Stimulated activated naive CD4-positive, alpha-beta T cell treated with Interleukin-2 at 50 U/mL for 16 hours (primary cell): Measurements from ENCODE around the gene PHF20.
"Not testable (repeated sequence)": the region's sequence is repeated elsewhere in the genome, so short reads cannot be mapped to it uniquely, and the experiment has no call there.

ENCODE experiments used
- DNase-seq: peaks from one replicate; lab custom pipeline; 2025; lab: John Stamatoyannopoulos, UW

Gene PHF20

GRCh38 chr20:35885212-35885611, 113.4 kb downstream of the PHF20 start:
- no peak for DNase-seq

DNA sequence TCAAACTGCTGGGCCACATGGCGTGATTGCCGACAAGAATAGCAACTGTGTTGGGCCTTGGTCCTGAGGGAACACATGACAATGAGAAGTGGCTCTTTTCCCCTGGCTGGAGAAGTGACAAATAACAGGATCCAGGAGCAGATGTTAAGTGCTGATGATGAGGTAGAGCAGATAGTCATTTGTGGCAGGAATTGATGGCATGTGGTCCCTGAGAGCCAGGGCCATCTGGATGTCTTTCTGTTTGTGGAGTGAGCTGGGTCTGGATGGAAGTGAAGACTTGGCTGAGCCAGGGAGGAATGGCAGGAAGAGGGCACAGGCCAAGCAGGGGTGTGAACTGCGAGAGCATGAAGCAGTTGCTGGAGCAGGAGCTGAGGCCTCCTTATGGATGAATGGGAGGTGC, 114.7 kb downstream of the PHF20 start:
- no peak for DNase-seq

DNA sequence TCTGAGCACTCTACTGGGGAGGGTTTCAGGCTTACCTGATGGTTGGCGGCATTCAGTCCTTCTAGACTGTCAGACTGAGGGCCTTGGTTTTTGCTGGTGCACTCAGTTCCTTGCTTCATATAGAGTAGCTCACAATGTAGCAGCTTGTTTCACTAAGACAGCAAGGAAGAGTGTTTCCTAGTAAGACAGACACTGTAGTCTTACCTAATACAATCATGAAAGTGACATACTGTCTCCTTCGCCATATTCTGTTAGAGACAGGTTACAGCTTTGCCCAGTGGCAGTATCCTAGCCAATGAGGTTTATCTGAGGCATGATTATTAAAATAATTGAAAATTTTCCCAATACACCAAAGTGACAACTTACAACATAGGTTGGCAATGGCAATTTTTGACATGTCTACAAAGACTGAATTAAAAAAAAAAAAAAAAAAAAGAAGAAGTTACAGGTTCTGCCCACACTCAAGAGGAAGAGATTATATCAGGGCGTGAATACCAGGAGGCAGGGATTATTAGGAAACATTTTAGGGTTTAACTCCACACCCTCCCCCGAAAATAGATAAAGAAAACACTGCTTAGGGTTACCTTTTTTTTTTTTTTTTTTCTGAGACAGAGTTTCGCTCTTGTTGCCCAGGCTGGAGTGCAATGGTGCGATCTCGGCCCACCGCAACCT, 115.7 kb downstream of the PHF20 start:
- no peak for DNase-seq

- no peak for DNase-seq
Observed at GRCh38 chr20:35888657-35889056, 116.8 kb downstream of the PHF20 start.

DNA sequence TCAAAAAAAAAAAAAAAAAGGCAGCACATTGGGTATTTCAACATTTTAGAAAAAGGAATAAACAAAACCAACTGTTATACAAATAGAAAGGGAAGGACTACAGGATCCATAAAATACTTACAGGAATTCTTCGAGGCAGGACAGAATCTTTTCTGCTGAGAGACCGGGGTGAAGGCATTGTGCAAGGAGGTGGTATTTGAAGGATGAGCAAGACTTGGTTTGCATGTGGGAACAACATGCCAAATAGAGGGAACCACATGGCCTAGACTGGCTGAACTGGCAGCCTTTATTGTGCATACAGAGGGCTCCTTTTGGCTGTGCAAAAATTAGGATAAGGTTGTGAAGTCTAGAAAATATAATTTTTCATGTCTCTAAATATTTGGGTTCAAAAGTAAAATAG, 119.6 kb downstream of the PHF20 start:
- no peak for DNase-seq

DNA sequence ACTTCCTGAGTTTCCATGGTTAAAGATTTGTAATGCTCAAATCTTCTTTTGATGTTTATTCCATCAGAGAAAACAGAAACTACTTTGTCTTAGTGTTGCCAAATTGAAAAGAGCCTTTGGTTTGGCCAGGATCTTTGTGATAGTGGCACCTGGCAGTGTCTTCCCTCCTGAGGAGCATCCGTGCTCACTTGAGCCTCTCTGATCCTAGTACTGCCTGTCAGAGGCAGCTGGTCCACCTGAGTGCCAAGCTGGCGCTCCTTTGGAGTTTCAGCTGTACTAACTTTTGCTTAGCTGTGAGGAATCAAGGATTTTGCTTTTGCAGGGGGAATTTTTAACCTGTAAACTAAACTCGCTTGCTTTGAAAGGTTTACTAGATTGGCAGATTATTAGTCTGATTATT, 121.1 kb downstream of the PHF20 start:
- no peak for DNase-seq

DNA sequence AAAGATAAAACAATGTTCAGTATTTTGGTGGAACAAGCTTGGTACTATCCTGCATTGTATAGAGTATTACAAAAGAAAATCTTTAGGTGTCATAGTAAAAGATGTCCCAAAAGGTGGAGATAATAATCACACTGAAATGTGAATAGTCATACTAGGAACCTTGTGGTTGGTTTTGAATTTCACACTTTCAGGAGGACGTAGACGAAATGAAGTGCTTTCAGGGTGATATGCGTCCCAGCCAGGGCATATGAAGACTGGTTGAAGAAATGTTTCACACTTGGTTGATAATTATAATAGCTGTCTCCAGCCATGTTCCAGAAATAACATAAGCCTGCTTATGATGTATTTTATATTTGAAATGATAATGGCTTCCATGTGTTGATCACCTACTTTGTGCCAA, 122.1 kb downstream of the PHF20 start:
- no peak for DNase-seq

- DNase-seq = not testable (repeated sequence)
Observed at GRCh38 chr20:35895516-35895915, 123.7 kb downstream of the PHF20 start.

GRCh38 chr20:35899064-35899463, 127.2 kb downstream of the PHF20 start:
- no peak for DNase-seq

DNA sequence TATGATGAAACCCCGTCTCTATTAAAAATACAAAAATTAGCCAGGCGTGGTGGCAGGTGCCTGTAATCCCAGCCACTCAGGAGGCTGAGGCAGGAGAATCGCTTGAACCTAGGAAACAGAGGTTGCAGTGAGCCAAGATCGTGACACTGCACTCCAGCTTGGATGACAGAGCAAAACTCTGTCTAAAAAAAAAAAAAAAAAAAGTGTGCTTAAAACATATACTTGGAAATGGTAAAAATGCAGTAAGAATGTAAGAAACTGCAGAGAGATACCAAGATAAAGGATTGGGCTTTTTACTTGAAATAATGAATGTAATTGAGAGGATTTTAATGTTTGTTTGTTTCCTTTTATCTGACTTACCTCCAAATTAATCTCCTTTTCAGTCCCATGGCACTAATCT, 129.4 kb downstream of the PHF20 start:
- DNase-seq = not testable (repeated sequence)

- no peak for DNase-seq
Observed at GRCh38 chr20:35901678-35902544, 130.1 kb downstream of the PHF20 start.

DNA sequence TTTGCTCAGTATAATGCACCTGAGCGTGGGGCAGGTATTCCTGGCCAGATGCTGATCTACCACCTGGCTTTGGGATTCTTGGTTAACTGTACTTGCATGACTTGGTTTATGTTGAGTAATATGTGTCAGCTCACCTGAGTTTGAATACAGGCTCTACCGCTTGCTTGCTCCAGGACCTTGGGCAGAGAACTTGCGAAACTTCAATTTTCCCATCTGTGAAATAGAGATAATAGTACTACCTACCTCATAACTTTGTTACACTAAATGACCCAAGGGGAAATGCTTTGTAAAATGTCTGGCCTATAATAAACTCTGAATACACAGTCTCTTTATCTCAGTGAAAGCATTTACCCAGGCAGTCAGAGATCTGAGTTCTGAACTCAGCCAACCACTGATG, 130.7 kb downstream of the PHF20 start:
- DNase-seq = no peak

GRCh38 chr20:35903843-35904242, 132.0 kb downstream of the PHF20 start:
- DNase-seq = no peak

DNA sequence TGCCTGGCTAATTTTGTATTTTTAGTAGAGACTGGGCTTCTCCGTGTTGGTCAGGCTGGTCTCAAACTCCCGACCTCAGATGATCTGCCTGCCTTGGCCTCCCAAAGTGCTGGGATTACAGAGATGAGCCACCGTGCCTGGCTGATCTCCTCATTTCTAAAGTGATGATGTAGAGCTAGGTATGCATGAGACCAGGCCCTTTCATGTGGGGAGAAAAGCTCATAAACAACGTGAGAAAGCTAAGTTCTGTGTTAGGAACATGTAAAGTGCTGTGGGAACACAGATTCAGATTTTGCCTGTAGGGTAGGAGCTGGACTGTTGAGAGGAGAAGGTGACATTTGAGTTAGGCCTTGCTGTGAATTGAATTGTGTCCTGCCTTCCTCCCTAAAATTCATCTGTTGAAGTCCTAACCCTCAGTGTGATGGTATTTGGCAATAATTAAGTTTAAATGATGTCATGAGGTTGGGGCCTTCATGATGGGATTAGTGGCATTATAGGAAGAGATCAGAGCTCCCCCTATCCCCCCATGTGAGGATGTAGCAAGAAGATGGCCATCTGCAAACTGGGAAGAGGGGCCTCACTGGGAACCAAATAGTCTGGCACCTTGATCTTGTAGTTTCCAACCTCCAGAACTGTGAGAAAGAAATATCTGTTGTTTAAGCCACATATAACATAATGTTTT, 133.3 kb downstream of the PHF20 start:
- no peak for DNase-seq

DNA sequence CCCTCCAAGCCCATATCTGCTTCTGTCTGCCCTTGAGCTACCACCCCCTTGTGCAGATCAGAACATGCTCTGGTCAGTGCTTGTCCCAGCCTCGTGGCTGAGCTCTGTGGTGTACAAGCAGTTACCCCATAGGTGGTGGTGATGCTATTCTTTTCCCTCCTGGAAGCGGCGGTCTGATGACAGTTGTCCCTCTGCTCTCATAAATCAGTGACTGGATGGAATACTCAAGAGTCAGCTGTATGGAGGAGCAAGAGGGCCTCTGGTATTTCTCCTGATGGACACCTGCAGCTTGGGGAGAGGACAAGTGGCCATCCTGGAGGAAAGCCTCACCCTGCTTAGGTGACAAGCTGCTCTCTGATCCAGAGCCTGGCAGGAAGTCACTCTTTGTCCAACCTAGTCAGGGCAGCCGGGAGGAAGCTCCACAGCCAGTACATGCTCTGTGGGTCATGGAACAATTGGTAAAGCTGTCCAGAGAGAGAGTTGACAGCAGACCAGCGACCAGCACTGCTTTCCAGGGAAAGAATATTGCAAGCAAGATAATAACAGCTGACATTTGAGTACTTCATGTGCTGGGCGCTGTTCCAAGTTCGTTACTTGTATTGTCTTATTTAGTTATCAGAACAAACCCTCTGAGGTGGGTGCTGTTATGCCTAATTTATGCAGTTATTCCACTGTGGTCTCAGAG, 135.3 kb downstream of the PHF20 start:
- no peak for DNase-seq

DNA sequence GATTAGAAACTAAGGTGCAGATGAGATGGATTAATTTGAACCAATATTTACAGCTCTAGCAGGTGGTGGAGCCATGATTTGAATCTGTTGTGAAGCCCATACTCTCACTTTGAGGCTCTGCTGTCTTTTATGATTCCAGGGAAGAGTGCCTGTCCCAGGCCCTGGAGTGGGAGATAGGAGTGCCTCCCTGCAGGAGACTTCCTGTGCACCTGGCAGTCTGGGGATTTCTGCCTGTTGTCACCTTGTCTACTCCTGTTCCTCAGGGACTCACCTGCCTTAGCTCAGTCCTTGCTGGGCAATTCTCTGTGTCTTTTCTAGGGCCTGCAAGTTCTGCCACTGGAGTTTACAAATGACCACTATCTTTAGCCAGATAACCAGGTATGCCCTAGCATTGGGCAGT, 136.2 kb downstream of the PHF20 start:
- no peak for DNase-seq

GRCh38 chr20:35909176-35909575, 137.4 kb downstream of the PHF20 start:
- DNase-seq = no peak

- DNase-seq = no peak
Observed at GRCh38 chr20:35909796-35910195, 138.0 kb downstream of the PHF20 start.

DNA sequence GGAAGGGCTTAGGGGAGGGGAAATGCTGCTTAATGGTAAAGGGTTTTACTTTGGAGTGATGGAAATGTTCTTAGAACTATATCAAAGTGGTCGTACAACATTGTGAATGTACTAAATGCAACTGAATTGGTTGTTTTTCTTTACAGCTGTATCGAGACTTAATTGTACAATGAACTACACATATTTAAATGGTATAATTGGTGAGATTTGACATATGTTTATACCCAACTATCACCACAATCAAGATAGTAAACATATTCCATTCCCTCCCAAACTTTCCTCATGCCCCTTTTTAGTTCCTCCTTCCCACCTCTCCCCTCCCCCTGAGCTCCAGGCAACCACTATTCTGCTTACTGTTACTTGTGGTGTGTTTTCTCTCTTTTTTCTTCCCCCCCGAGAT, 138.4 kb downstream of the PHF20 start:
- DNase-seq = no peak

GRCh38 chr20:35912881-35913280, 141.1 kb downstream of the PHF20 start:
- DNase-seq = no peak

DNA sequence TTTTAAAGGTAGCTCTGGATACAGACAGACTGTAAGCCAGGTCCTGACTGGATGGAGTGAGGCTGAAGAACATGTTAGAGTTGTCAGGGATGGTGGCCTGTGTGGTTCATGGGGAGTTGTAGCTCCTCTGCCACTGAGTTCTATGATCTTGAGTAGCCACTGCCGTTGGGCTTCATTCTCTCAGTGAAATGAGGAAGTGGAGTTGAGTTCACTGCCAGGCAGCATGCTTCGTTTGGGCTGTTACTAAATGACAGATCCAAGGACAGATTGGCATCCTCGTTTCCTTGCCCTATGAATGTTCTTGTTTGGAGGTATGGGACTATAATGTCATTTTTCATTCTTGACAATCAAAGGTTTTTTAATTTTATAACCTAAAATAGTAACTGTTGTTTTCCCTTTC, 145.3 kb downstream of the PHF20 start:
- no peak for DNase-seq

DNA sequence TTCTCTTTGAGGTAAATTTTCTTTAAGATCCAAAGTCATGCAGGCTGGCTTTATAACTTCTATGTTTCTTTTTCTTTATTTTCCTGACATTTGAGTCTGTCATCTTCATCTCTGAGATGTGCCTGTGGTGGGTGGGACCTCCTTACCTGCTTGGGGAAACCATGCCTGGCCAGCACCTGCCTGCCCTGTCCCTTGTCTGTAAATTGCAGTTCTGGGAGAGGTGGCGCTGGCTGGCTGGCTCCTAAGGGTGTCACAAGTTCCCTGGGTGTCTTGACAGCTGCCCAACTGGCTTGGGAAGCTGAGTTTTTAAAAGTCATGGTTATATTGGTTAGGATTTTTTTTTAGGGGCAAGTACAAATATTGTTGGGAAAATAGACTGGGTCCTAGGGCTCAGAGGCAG, 146.2 kb downstream of the PHF20 start:
- DNase-seq = no peak
